NCI-H1694 treated with DMSO at 0.1 percent for 48 hours (cell line): Measurements from ENCODE around the gene CALCOCO1.

ENCODE experiments used
- DNase-seq: peaks from one replicate; lab custom pipeline; 2025; lab: John Stamatoyannopoulos, UW

CALCOCO1 gene

GRCh38 chr12:53660041-53660440 is 67.2 kb downstream of the CALCOCO1 start:
- DNase-seq, result no peak

GRCh38 chr12:53659571-53659981 is 67.7 kb downstream of the CALCOCO1 start:
- no peak for DNase-seq

GRCh38 chr12:53659011-53659551 is 68.2 kb downstream of the CALCOCO1 start:
- no peak for DNase-seq
